GM18867 (cell line): ENCODE results near the gene DSTYK.
A peak's percentile ranks its signal among the peaks of the same experiment; 100 is the strongest.
"Not testable (repeated sequence)": the region's sequence is repeated elsewhere in the genome, so short reads cannot be mapped to it uniquely, and the experiment has no call there.

ENCODE experiments used
- ATAC-seq: cut with Tn5 transposase; IDR thresholded peaks from one replicate; pipeline ENCODE4 v1.9.1; 2021; ENCODE audit warnings: mild to moderate bottlenecking, moderate library complexity; ENCODE audit not compliant: unreplicated experiment

The DSTYK gene

GRCh38 chr1:205179842-205180241 is 31.7 kb downstream of the DSTYK start:
- no peak for ATAC-seq

- no peak for ATAC-seq
Measured at GRCh38 chr1:205172729-205173366, 38.7 kb downstream of the DSTYK start.

- ATAC-seq = no peak
Measured at GRCh38 chr1:205171369-205171768, 40.1 kb downstream of the DSTYK start.

DNA sequence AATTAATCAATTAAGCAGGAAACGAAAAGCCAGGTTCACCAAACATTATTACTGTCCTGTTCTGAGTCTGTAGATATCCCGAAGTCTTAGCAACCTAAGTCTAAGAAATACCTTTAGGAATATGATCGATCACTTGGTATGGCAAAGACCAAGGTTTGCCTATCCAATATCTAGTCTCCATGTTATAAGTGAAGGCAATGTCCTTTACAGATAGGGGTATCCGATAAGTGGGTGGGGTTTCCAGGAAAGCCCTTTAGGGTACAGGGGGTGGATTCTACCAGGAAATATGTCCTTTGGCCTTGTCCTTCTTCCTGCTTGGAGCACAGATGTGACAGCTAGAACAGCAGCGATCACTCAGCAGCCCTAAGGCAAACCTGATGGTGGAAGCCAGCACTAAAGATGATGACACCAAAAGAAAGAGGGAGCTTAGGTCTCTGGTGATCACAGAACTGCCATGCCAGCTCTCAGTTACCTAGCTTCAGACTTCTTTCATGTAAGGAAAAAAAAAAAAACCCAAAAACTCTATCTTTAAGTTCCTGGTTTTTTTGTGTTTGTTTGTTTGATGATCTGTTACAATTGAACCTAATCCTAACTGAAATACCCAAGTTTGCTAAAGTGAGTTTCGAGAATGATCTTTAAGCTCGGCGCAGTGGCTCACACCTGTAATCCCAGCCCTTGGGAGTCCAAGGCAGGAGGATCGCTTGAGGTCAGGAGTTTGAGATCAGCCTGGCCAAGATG is 40.8 kb downstream of the DSTYK start:
- no peak for ATAC-seq

- ATAC-seq = no peak
Measured at GRCh38 chr1:205169248-205169647, 42.3 kb downstream of the DSTYK start.

DNA sequence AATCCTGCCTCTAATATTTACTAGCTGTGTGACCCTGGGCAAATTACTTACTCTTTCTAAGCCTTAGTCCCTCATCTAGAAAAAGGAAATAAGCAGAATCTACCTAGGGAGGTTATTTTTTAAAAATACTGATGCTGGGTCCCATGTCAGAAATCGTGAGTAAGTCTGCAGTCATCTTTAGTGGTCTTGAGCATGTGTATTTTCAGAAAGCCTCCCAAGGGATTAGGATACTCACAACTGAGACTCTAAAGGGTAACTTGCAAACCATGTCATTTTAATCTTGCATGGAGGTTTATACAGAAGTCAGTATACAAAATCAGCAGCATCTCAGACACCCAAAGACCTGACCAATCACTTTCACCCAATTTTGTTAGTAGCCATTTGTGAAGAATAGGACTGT is 43.2 kb downstream of the DSTYK start:
- ATAC-seq = no peak

DNA sequence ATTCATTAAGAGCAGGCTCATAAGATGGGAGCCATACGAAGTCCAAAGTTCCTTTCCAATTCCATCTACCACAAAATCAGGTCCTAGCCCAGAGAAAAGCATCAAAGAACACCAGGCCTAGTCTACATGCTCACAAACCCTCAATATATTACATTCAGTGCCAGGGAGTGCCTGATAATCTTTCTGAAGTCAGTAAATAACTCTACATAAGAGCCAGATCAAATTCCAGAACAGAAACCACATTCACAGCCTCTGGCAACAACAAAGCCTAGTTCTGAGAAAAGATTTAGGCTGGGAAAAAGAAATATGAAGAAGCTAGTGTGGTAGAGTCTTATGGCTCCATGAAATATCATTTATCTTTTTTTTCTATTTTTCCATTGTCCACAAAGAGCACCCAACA is 49.2 kb downstream of the DSTYK start:
- ATAC-seq = no peak

DNA sequence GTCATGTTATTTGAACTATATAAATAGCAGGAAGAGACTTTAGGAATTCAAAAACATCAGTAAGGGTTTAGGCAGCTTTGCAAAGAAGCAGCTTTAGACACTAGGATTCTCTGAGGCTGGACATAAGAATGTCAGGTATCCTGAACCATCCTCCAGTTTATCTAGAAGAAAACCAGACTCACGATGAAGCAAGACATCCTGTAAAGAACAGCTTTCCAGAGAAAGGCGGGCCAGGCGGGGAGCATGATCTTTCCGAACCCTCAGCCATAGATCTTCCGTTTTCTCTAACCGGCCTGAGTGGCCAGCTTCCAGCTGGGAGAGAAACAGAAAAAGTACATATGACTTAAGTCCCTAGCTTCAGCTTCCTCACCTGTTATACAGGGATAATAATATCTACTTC is 50.4 kb downstream of the DSTYK start:
- no peak for ATAC-seq

DNA sequence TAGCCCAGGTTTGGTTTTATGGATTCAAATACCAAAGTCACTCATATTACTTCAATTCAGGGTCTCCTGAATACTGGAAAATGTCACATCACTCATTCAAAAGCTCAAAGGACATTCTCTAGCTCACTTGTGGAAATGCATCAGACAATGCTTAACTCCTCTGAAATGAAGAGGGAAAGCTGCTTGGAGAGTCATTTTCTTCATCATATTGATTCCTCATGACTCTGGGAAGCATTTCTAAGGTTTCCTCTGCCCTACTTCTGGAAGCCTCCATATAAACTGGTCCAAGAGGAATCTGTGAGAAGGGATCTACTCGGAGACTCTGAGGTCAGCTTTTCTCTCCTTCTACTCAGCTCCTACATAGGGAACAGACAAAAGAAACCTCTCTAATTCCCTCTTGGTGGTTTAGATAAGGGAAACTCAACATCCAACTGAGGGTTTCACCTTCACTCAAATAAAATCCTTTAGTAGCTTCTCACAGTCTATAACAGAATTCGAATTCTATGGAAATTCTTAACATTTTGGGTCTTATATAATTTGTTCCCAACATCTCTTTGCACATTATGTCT is 53.4 kb downstream of the DSTYK start:
- ATAC-seq = no peak

- not testable (repeated sequence) for ATAC-seq
Measured at GRCh38 chr1:205155665-205156377, 55.7 kb downstream of the DSTYK start.

DNA sequence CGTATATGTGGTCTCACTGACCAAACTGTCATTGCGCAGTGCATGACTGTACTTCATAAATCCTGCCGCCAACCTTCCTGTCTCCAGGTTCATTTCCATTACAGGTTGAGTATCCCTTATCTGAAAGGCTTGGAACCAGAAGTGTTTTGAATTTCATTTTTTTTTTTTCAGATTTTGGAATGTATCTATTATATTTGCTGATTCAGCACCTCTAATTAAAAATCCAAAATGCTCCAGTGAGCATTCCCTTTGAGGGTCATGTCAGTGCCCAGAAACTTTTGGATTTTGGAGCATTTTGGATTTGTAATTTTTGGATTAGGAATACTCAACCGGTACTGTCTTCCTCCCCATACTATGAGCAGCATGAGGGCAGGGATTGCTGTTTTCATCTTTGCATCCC is 59.0 kb downstream of the DSTYK start:
- no peak for ATAC-seq

DNA sequence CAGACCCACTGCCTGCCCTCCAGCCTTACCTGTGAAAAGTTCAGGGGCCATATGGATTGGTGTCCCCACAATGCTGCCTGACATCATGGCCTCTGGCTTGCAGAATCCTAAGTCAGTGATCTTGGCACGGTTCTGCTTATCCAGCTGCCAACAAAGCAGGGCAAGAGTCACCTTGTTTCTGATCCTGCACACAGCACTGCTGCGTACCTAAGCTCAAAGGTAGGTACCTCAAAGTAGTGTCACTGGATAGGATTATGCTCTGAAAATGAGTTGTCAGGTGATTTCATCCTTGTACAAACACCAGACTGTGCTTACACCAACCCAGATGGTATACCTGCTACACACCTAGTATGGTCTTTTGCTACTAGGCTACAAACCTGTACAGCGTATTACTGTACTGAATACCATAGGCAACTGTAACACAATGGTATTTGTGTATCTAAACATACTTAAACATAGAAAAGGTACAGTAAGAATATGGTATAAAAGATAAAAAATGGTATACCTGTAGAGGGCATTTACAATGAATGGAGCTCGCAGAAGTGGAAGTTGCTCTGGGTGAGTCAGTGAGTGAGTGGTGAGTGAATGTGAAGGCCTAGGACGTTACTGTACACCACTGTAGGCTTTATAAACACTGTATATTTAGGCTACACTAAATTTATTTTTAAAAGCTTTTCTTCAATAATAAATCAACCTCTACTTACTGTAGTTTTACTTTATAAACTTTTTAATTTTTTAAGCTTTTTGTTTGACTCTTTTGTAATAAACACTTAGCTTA is 60.7 kb downstream of the DSTYK start:
- ATAC-seq = no peak

GRCh38 chr1:205147191-205147835 is 64.2 kb downstream of the DSTYK start:
- no peak for ATAC-seq

GRCh38 chr1:205144751-205145150 is 66.8 kb downstream of the DSTYK start:
- ATAC-seq = no peak

DNA sequence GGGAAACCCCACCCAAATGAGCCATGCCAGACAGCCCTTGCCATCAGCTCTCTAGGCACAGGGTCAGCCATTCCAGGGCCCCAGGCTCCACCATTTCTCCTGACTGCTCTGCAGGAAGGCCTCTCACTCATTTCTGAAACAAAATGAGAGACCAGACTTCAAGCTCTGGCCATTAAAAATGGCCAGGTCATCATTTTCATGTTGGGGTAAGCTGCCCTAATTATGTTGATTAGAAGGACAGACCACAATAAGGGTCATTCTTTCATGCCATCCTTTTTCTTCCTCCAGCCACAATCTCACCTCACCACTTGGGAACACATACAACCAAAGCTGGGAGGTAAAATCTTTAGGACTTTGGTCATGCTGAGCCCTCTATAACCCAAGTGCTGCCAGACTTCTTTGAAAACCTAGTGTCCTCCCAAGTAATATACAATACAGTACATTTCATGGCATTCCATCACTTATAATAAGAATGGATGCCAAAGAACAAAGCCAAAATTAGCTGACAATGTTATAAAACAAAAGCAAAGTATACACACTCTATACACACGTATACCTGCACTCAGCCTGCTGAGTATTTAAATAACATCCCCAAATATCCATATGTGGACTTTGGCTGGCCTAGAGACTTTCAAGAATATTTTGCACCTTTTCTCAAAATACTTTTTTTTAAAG is 67.3 kb downstream of the DSTYK start:
- no peak for ATAC-seq

DNA sequence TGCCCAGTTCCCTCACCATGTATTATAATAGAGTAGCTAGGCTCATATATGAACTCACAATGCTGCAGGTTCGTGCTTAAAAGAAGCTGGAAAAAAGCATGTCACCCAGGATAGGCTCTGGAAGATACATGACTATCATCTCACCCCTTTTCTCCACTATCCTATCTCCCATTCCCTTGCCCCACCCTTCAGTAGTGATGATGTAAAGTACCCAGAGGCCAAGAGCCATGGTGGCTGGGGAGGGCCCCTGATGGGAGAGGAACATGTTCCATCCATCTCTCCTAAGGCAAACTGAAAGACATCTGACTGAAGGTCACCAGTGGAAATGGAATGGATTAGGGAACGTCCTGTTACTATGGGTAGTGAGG is 69.4 kb downstream of the DSTYK start:
- no peak for ATAC-seq

GRCh38 chr1:205141236-205142101 is 70.0 kb downstream of the DSTYK start:
- peak; percentile 52 for ATAC-seq

- no peak for ATAC-seq
Measured at GRCh38 chr1:205140113-205140512, 71.4 kb downstream of the DSTYK start.

GRCh38 chr1:205137901-205138300 is 73.6 kb downstream of the DSTYK start:
- no peak for ATAC-seq
